DND-41 (cell line): ENCODE results near the gene SUPT3H.

Experiments
- ATAC-seq: fragments of 200-7000 bp; cut with Tn5 transposase; 3 replicates; pipeline ENCODE4 v1.9.1; 2021; ENCODE audit warnings: low read depth; ENCODE audit not compliant: insufficient read depth
- DNase-seq: peaks from one replicate; pipeline ENCODE4 v3.0.0-alpha.2; 2020
- H2AFZ ChIP-seq: 2 replicates; pipeline ENCODE4 v1.6.0; 2012; ENCODE audit warnings: low read depth, low read length
- H3K27ac ChIP-seq: 2 replicates; pipeline ENCODE4 v1.5.1; 2012; ENCODE audit warnings: low read length, inconsistent platforms
- H3K27me3 ChIP-seq: fragments of 200-600 bp; sonication (generic); 2 replicates; pipeline ENCODE4 v1.6.0; 2012; ENCODE audit warnings: low read length, mild to moderate bottlenecking, inconsistent platforms; ENCODE audit not compliant: insufficient read depth, poor library complexity
- H3K36me3 ChIP-seq: 2 replicates; pipeline ENCODE4 v1.5.1; 2012; ENCODE audit warnings: low read length, inconsistent platforms; ENCODE audit not compliant: insufficient read depth
- H3K4me1 ChIP-seq: 2 replicates; pipeline ENCODE4 v1.5.1; 2012; ENCODE audit warnings: mild to moderate bottlenecking, low read length; ENCODE audit not compliant: insufficient read depth
- H3K4me2 ChIP-seq: 2 replicates; pipeline ENCODE4 v1.6.0; 2012; ENCODE audit warnings: mild to moderate bottlenecking, moderate library complexity, low read length, inconsistent platforms; ENCODE audit not compliant: insufficient read depth
- H3K4me3 ChIP-seq, 2 experiments: fragments of 200-600 bp in 1 of 2; shearing (Covaris generic) in 1 of 2; 2 replicates each; pipeline ENCODE4 v1.5.1; 2012 to 2016; ENCODE audit warnings: inconsistent platforms in 2 of 2, low read length in 2 of 2, mild to moderate bottlenecking in 2 of 2, low read depth in 1 of 2, moderate library complexity in 1 of 2
- H3K79me2 ChIP-seq: 2 replicates; pipeline ENCODE4 v1.6.0; 2012; ENCODE audit warnings: low read length, inconsistent platforms; ENCODE audit not compliant: insufficient read depth
- H3K9ac ChIP-seq: 2 replicates; pipeline ENCODE4 v1.6.0; 2012; ENCODE audit warnings: low read depth, mild to moderate bottlenecking, inconsistent platforms, low read length, moderate library complexity
- H3K9me3 ChIP-seq: 2 replicates; pipeline ENCODE4 v1.5.1; 2012; ENCODE audit warnings: low read length, moderate library complexity, mild to moderate bottlenecking, inconsistent platforms; ENCODE audit not compliant: insufficient read depth, severe bottlenecking
- H4K20me1 ChIP-seq: 2 replicates; pipeline ENCODE4 v1.6.0; 2012; ENCODE audit warnings: low read length; ENCODE audit not compliant: insufficient read depth
- EZH2 ChIP-seq: IDR thresholded peaks from 3 replicates; pipeline ENCODE4 v1.6.1; 2012; ENCODE audit warnings: borderline replicate concordance, low read depth, mild to moderate bottlenecking, moderate library complexity, low read length, inconsistent platforms; ENCODE audit not compliant: severe bottlenecking
- TF ChIP-seq, protein P1 (sequence below): IDR thresholded peaks from 2 replicates; pipeline ENCODE4 v1.5.1; 2012; ENCODE audit warnings: borderline replicate concordance, low read length, moderate library complexity, mild to moderate bottlenecking; ENCODE audit not compliant: poor library complexity, severe bottlenecking; ENCODE audit errors: extremely low read depth

SUPT3H gene

GRCh38 chr6:45222380-45222779 is 155.4 kb downstream of the SUPT3H start:
- ATAC-seq (no peak), DNase-seq (no peak)
- no peaks in the 10 kb centered on the region for H3K9me3 ChIP-seq
- H3K79me2 ChIP-seq = peaks cover 3% of the 10 kb centered on the region; the same call in 1 of the 2 replicates
- no peak overlapping the region for H3K4me3 ChIP-seq
- no peaks in the 10 kb centered on the region for H3K36me3 ChIP-seq
- H3K27ac ChIP-seq = no peak overlapping the region
- TF ChIP-seq, protein P1, sequence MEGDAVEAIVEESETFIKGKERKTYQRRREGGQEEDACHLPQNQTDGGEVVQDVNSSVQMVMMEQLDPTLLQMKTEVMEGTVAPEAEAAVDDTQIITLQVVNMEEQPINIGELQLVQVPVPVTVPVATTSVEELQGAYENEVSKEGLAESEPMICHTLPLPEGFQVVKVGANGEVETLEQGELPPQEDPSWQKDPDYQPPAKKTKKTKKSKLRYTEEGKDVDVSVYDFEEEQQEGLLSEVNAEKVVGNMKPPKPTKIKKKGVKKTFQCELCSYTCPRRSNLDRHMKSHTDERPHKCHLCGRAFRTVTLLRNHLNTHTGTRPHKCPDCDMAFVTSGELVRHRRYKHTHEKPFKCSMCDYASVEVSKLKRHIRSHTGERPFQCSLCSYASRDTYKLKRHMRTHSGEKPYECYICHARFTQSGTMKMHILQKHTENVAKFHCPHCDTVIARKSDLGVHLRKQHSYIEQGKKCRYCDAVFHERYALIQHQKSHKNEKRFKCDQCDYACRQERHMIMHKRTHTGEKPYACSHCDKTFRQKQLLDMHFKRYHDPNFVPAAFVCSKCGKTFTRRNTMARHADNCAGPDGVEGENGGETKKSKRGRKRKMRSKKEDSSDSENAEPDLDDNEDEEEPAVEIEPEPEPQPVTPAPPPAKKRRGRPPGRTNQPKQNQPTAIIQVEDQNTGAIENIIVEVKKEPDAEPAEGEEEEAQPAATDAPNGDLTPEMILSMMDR = no peak
- TF ChIP-seq EZH2 = no peak
- no peak overlapping the region for H2AFZ ChIP-seq
- no peak overlapping the region for H3K9ac ChIP-seq
- H4K20me1 ChIP-seq = no peaks in the 10 kb centered on the region
- H3K27me3 ChIP-seq = no peaks in the 10 kb centered on the region
- H3K4me2 ChIP-seq = no peak overlapping the region
- peaks cover 7% of the 10 kb centered on the region; the same call in 1 of the 2 replicates for H3K4me1 ChIP-seq

GRCh38 chr6:45215759-45216158 is 162.0 kb downstream of the SUPT3H start:
- no peak overlapping the region for H3K9ac ChIP-seq
- H3K9me3 ChIP-seq = peaks cover 3% of the 10 kb centered on the region
- TF ChIP-seq EZH2 = no peak
- TF ChIP-seq, protein P1 = no peak
- H2AFZ ChIP-seq = no peak overlapping the region
- H3K79me2 ChIP-seq = peaks cover 10% of the 10 kb centered on the region; the same call in 1 of the 2 replicates
- peaks cover 25% of the 10 kb centered on the region for H3K4me1 ChIP-seq
- no peak for ATAC-seq
- no peak for DNase-seq
- H3K27me3 ChIP-seq = no peaks in the 10 kb centered on the region
- H3K36me3 ChIP-seq = no peaks in the 10 kb centered on the region; the same call in 1 of the 2 replicates
- no peak overlapping the region for H3K27ac ChIP-seq
- no peak overlapping the region for H3K4me3 ChIP-seq
- no peak overlapping the region for H3K4me2 ChIP-seq
- H4K20me1 ChIP-seq = no peaks in the 10 kb centered on the region

GRCh38 chr6:45212976-45213375 is 164.8 kb downstream of the SUPT3H start:
- H3K36me3 ChIP-seq = no peaks in the 10 kb centered on the region; the same call in 1 of the 2 replicates
- no peak for TF ChIP-seq EZH2
- TF ChIP-seq, protein P1 = no peak
- DNase-seq (peak; percentile 20), ATAC-seq (peak; percentile 89)
- H3K9me3 ChIP-seq = peaks cover 16% of the 10 kb centered on the region
- H3K27ac ChIP-seq = peak overlapping the region; percentile 45
- H3K9ac ChIP-seq = no peak overlapping the region
- H4K20me1 ChIP-seq = no peaks in the 10 kb centered on the region
- H3K27me3 ChIP-seq = no peaks in the 10 kb centered on the region
- H2AFZ ChIP-seq = no peak overlapping the region
- no peak overlapping the region for H3K4me2 ChIP-seq
- H3K4me1 ChIP-seq = peaks cover 26% of the 10 kb centered on the region
- no peak overlapping the region for H3K4me3 ChIP-seq
- 0 out of 2 replicates have a peak, but pooled peaks cover 7% of the 10 kb centered on the region for H3K79me2 ChIP-seq

GRCh38 chr6:45209762-45210161 is 168.0 kb downstream of the SUPT3H start:
- peaks cover 17% of the 10 kb centered on the region for H3K9me3 ChIP-seq
- H3K9ac ChIP-seq = no peak overlapping the region
- no peak overlapping the region for H2AFZ ChIP-seq
- no peak overlapping the region for H3K4me3 ChIP-seq
- H3K27me3 ChIP-seq = no peaks in the 10 kb centered on the region
- peaks cover 52% of the 10 kb centered on the region for H3K4me1 ChIP-seq
- no peak for DNase-seq
- no peaks in the 10 kb centered on the region for H4K20me1 ChIP-seq
- TF ChIP-seq, protein P1 = no peak
- no peak for TF ChIP-seq EZH2
- H3K4me2 ChIP-seq = no peak overlapping the region
- peak overlapping the region; percentile 49; the same call in 1 of the 2 replicates for H3K27ac ChIP-seq
- peak; percentile 34; the same call in 2 of the 3 replicates for ATAC-seq
- 0 out of 2 replicates have a peak, but pooled peaks cover 3% of the 10 kb centered on the region for H3K79me2 ChIP-seq
- no peaks in the 10 kb centered on the region for H3K36me3 ChIP-seq
